GM12878 (cell line): ENCODE results near the gene TBL3.

ENCODE experiments used
- CTCF ChIP-seq, 3 experiments: IDR thresholded peaks in 2 of 3; conservative IDR thresholded peaks in 1 of 3; 2 replicates each; pipeline ENCODE4 v1.5.1; 2011; ENCODE audit warnings: low read depth in 3 of 3, low read length in 3 of 3, mild to moderate bottlenecking in 3 of 3, control low read depth in 2 of 3, moderate library complexity in 2 of 3, inconsistent platforms in 1 of 3, mixed read lengths in 1 of 3; ENCODE audit not compliant: control insufficient read depth in 2 of 3, insufficient read depth in 1 of 3; ENCODE audit errors: extremely low read depth in 1 of 3
- NRF1 ChIP-seq: conservative IDR thresholded peaks from 2 replicates; pipeline ENCODE4 v1.6.1; 2011; ENCODE audit warnings: mild to moderate bottlenecking, low read depth, low read length, improper control_type of control experiment

DNA sequence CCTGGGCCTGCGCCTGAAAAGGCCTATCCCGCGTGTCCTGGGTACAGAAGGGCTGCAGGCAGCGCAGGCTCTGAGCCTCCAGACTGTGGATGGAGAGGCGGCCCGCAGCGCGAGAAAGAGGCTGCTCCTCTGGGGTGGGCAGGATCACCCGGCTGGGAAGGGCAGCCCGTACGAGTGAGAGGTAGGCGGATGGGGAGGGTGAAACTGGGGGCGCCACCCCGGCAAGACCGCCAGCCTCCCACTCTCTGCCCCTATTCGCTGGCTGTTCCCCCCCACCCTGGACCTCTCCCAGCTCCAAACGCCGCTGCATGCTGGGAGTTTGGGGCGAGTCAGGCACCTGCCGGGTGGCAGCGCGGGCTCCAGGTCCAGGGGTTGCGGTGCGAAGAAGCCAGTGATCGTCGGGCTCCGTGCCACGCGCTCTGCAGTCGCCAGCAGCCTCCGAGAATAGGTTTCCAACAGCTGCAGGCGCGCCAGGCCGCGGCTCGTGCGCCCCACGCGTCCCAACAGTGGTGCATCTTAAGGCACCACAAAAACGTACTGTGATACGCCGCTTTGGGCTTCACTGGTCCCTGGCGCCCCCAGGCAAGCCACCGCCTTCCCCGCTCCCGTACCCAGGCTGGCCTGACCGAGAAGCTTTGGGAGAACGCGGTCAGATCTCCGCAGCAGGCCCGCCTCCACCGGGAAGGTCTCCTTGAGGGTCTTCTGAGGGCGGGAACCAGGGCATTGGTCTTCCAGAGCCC lies 8.3 kb downstream of the TBL3 start:
- no peak for TF ChIP-seq NRF1
- TF ChIP-seq CTCF (IDR thresholded peaks at IDR 0.05 in 2 of 3, conservative IDR thresholded peaks at IDR 0.05 in 1 of 3; ENCODE audit: control insufficient read depth in 2 of 3, extremely low read depth in 1 of 3, insufficient read depth in 1 of 3, low read depth in 3 of 3, low read length in 3 of 3), result no peak
